PFSK-1 (cell line): ENCODE results near the gene TBC1D25.

ENCODE experiments used
- FOXP2 ChIP-seq: optimal IDR thresholded peaks from 2 replicates; pipeline ENCODE3; 2011; ENCODE audit warnings: borderline replicate concordance, control low read depth, inconsistent platforms; ENCODE audit not compliant: insufficient read depth; ENCODE audit errors: extremely low read length, extremely low read depth
- POLR2AphosphoS5 ChIP-seq: IDR thresholded peaks from 2 replicates; pipeline ENCODE4 v1.6.1; 2012; ENCODE audit warnings: low read depth, mild to moderate bottlenecking, control low read depth, low read length, moderate library complexity
- REST ChIP-seq, 2 experiments: IDR thresholded peaks; 2 replicates each; pipeline versions ENCODE4 v1.6.1 to v1.8.0; 2011 to 2012; ENCODE audit warnings: low read depth in 2 of 2, low read length in 2 of 2, control low read depth in 1 of 2, inconsistent platforms in 1 of 2, mild to moderate bottlenecking in 1 of 2, moderate library complexity in 1 of 2; ENCODE audit not compliant: insufficient read depth in 1 of 2
- SIN3A ChIP-seq: IDR thresholded peaks from 2 replicates; pipeline ENCODE4 v1.6.1; 2012; ENCODE audit warnings: mild to moderate bottlenecking, low read length, moderate library complexity, borderline replicate concordance; ENCODE audit not compliant: insufficient read depth
- TAF1 ChIP-seq: IDR thresholded peaks from 2 replicates; pipeline ENCODE4 v1.6.1; 2012; ENCODE audit warnings: low read length, control low read depth, borderline replicate concordance; ENCODE audit not compliant: insufficient read depth

TBC1D25 gene

GRCh38 chrX:48514126-48514806 is 25.2 kb upstream of the TBC1D25 start:
- TF ChIP-seq REST (IDR thresholded peaks at IDR 0.05; ENCODE audit: insufficient read depth in 1 of 2, low read depth in 2 of 2, low read length in 2 of 2) = no peak
- no peak for TF ChIP-seq TAF1
- no peak for TF ChIP-seq SIN3A
- no peak for TF ChIP-seq POLR2AphosphoS5
- TF ChIP-seq FOXP2 = no peak

GRCh38 chrX:48514868-48515460 is 24.6 kb upstream of the TBC1D25 start:
- TF ChIP-seq SIN3A (no peak), TAF1 (no peak), REST (IDR thresholded peaks at IDR 0.05; ENCODE audit: insufficient read depth in 1 of 2, low read depth in 2 of 2, low read length in 2 of 2) (no peak), FOXP2 (no peak)

GRCh38 chrX:48515842-48516241 is 23.7 kb upstream of the TBC1D25 start:
- TF ChIP-seq TAF1 (no peak), REST (IDR thresholded peaks at IDR 0.05; ENCODE audit: insufficient read depth in 1 of 2, low read depth in 2 of 2, low read length in 2 of 2) (no peak), POLR2AphosphoS5 (no peak), SIN3A (no peak), FOXP2 (no peak)

- TF ChIP-seq SIN3A (no peak), TAF1 (no peak), POLR2AphosphoS5 (no peak), FOXP2 (no peak), REST (IDR thresholded peaks at IDR 0.05; ENCODE audit: insufficient read depth in 1 of 2, low read depth in 2 of 2, low read length in 2 of 2) (no peak)
These were observed 23.2 kb upstream of the TBC1D25 start for GRCh38 chrX:48516285-48516684.

GRCh38 chrX:48516987-48517386 is 22.5 kb upstream of the TBC1D25 start:
- TF ChIP-seq POLR2AphosphoS5 = no peak
- TF ChIP-seq FOXP2 = no peak
